Measurements from ENCODE around the gene STARD3NL.
"Not testable (repeated sequence)": the region's sequence is repeated elsewhere in the genome, so short reads cannot be mapped to it uniquely, and the experiment has no call there.

DNA sequence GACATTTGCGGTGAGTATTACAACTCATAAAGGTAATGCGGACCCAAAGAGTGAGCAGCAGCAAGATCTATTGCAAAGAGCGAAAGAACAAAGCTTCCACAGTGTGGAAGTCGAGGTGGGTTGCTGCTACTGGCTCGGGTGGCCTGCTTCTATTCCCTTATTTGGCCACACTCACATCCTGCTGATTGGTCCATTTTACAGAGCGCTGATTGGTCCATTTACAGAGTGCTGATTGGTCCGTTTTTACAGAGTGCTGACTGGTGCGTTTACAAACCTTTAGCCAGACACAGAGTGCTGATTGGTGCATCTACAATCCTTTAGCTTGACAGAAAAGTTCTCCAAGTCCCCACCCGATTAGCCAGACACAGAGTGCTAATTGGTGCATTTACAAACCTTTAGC lies 2.5 kb upstream of the STARD3NL start:
- TF ChIP-seq POLR2AphosphoS5, POLR2A, POU2F2, SPI1, TAF1 (IDR thresholded peaks at IDR 0.05; ENCODE audit: low read depth, low read length): not testable (repeated sequence)
